AG04449 (cell line): ENCODE data around the gene SSBP3.
"Not testable (repeated sequence)": the region's sequence is repeated elsewhere in the genome, so short reads cannot be mapped to it uniquely, and the experiment has no call there.

Experiments used
- CTCF ChIA-PET: fragments of 350-600 bp; formaldehyde crosslinking; extraction: SDS; loops from one replicate; lab custom pipeline; 2021; ENCODE audit warnings: antibody characterized with exemption; lab: Yijun Ruan, JAX
- POLR2A ChIA-PET: fragments of 400-600, 350-600 bp; formaldehyde crosslinking; extraction: SDS; loops from one replicate; lab custom pipeline; 2020; ENCODE audit warnings: antibody characterized with exemption, inconsistent platforms; lab: Yijun Ruan, JAX
- DNase-seq: peaks from one replicate; pipeline ENCODE4 v3.0.0-alpha.2; 2010; ENCODE audit warnings: low read depth, low spot score
- H3K4me3 ChIP-seq: 2 replicates; pipeline ENCODE4 v1.5.1; 2011; ENCODE audit warnings: low read depth, mild to moderate bottlenecking, control low read depth, low read length
- TF ChIP-seq, protein P1 (sequence below): IDR thresholded peaks from one replicate; pipeline ENCODE4 v1.5.1; 2011; ENCODE audit warnings: mild to moderate bottlenecking, moderate library complexity, low read length, control low read depth, inconsistent platforms; ENCODE audit not compliant: insufficient read depth; ENCODE audit errors: missing control alignments

Gene SSBP3

DNA sequence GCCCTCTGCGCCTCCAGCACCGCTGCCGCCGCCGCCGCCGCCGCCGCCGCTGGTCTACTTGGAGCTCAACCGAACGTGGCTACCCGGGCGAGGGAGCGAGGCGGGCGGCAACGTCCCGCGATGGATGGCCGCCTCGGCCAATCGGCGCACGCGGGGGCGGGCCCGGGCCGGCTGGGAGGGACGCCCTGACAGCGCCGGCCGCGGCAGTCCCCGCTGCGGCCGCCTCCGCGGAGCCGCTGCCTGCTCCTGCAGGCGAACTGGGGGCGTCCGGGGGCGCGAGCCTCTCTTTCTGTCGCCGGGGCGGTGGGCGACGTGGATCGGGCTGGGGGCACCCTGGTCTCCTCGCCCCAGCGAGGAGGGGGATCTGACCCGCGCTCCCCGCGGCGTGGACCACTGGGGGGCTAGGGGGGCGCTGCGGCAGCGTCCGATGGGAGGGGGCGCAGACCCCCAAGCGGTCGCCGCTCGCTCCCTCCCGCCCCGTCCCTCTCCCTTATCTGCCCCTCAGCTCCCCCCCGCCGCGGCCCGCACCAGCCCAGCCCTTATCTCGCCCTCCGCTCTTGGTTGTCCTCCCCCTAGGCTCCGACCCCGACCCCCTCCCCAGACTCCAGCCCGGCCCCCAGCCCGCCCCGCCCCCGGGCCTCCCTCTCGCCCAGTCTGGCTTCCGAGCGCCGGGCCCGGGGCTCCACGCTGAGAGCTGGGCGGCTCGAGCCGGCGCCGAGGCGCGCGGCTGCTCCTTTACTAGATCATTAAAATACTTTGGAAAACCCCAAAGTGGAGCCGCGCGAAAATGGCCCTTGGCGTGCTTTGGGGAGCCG lies at the start of gene SSBP3:
Gene SSBP3, minus strand, starts transcription at position 56 of the 815 bp plus-strand sequence.
- TF ChIP-seq, protein P1, sequence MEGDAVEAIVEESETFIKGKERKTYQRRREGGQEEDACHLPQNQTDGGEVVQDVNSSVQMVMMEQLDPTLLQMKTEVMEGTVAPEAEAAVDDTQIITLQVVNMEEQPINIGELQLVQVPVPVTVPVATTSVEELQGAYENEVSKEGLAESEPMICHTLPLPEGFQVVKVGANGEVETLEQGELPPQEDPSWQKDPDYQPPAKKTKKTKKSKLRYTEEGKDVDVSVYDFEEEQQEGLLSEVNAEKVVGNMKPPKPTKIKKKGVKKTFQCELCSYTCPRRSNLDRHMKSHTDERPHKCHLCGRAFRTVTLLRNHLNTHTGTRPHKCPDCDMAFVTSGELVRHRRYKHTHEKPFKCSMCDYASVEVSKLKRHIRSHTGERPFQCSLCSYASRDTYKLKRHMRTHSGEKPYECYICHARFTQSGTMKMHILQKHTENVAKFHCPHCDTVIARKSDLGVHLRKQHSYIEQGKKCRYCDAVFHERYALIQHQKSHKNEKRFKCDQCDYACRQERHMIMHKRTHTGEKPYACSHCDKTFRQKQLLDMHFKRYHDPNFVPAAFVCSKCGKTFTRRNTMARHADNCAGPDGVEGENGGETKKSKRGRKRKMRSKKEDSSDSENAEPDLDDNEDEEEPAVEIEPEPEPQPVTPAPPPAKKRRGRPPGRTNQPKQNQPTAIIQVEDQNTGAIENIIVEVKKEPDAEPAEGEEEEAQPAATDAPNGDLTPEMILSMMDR = no peak
- POLR2A ChIA-PET = interaction anchor here (0.6 to 1.4 kb wide), 5 partner anchors 10 to 529 kb away, joined by 3 to 13 read pairs (median 3); no protein-coding TSS in a partner anchor
- no peak for DNase-seq
- peak within 1 kb of the TSS; percentile 79 for H3K4me3 ChIP-seq
- CTCF ChIA-PET = interaction anchor here (0.9 to 6.0 kb wide), 6 partner anchors 9 to 325 kb away, joined by 3 to 71 read pairs (median 4); no protein-coding TSS in a partner anchor

GRCh38 chr1:54453509-54453908 lies 47.3 kb upstream of the SSBP3 start:
- no peak overlapping the region for H3K4me3 ChIP-seq
- CTCF ChIA-PET = no interaction called here
- TF ChIP-seq, protein P1 = no peak
- POLR2A ChIA-PET = no interaction called here
- no peak for DNase-seq

DNA sequence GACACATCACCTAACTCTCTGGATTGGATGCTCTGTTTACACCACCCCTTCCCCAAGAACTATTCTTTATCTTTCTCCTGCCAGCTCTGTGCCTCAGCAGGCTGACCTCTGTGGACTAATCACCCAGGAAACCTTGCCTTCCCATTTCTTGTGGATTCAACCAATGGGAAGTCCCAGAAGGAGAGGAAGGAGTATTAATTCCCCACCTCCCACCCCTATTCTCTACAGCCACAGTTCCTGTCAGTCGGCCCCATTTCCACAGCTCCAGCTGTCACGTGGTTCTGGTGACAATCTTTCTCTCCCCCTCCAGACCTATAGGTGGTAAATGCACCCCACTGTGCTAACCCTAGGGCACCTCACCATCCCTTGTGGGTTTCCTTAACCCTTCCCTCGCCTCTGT lies 46.8 kb upstream of the SSBP3 start:
- H3K4me3 ChIP-seq = no peak overlapping the region
- TF ChIP-seq, protein P1 = no peak
- ChIA-PET CTCF (no interaction called here), POLR2A (no interaction called here)
- DNase-seq = no peak

GRCh38 chr1:54449431-54449830 lies 43.2 kb upstream of the SSBP3 start:
- DNase-seq, POLR2A ChIA-PET, CTCF ChIA-PET, H3K4me3 ChIP-seq: not testable (repeated sequence)

GRCh38 chr1:54448801-54449200 lies 42.6 kb upstream of the SSBP3 start:
- CTCF ChIA-PET, POLR2A ChIA-PET, H3K4me3 ChIP-seq, DNase-seq: not testable (repeated sequence)

DNA sequence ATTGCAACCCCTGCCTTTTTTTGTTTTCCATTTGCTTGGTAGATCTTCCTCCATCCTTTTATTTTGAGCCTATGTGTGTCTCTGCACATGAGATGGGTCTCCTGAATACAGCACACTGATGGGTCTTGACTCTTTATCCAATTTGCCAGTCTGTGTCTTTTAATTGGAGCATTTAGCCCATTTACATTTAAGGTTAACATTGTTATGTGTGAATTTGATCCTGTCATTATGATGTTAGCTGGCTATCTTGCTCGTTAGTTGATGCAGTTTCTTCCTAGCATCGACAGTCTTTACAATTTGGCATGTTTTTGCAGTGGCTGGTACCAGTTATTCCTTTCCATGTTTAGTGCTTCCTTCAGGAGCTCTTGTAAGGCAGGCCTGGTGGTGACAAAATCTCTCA lies 40.9 kb upstream of the SSBP3 start:
- H3K4me3 ChIP-seq, CTCF ChIA-PET, DNase-seq, POLR2A ChIA-PET: not testable (repeated sequence)

GRCh38 chr1:54442185-54442584 lies 36.0 kb upstream of the SSBP3 start:
- ChIA-PET POLR2A (interaction anchor here (0.6 kb wide), 1 partner anchor 23 kb away, joined by 3 read pairs; no protein-coding TSS in a partner anchor), CTCF (no interaction called here)
- DNase-seq = no peak
- TF ChIP-seq, protein P1 = no peak
- no peak overlapping the region for H3K4me3 ChIP-seq
